Measurements from ENCODE around the gene PREX1. TPM values are rescaled to one million over a fixed set of nuclear protein-coding genes. Genes with fewer than 3 reads are reported as not detected.

The PREX1 gene
- total RNA-seq, 1 donor from 2014 or later = 248 TPM

DNA sequence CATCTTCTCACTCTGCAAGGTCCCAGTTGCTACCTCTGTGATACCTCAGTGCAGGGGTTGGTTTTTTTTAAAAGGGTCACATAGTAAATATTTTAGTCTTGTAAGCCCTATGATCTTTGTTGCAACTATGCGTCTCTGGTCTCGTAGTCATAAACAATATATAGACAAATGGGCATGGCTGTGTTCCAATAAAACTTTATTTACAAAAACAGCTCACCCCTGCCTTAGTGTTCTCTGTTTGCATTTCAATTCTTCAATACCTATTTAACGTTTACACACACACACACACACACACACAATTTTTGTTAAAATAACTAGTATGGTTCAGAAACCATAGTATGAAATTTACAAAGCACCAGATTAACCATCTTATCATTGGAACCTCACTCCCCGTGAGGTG, 216.8 kb downstream of the PREX1 start:
- no peak overlapping the region for H3K4me3 Mint-ChIP-seq (ENCODE audit: unreplicated experiment)
- DNase-seq (ENCODE audit: low spot score) = no peak
- TF ChIP-seq, protein P1, sequence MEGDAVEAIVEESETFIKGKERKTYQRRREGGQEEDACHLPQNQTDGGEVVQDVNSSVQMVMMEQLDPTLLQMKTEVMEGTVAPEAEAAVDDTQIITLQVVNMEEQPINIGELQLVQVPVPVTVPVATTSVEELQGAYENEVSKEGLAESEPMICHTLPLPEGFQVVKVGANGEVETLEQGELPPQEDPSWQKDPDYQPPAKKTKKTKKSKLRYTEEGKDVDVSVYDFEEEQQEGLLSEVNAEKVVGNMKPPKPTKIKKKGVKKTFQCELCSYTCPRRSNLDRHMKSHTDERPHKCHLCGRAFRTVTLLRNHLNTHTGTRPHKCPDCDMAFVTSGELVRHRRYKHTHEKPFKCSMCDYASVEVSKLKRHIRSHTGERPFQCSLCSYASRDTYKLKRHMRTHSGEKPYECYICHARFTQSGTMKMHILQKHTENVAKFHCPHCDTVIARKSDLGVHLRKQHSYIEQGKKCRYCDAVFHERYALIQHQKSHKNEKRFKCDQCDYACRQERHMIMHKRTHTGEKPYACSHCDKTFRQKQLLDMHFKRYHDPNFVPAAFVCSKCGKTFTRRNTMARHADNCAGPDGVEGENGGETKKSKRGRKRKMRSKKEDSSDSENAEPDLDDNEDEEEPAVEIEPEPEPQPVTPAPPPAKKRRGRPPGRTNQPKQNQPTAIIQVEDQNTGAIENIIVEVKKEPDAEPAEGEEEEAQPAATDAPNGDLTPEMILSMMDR (IDR thresholded peaks at IDR 0.05; ENCODE audit: unreplicated experiment) = no peak
- H3K36me3 Mint-ChIP-seq (ENCODE audit: low read depth, unreplicated experiment) = no peaks in the 10 kb centered on the region
- H3K27me3 Mint-ChIP-seq (ENCODE audit: unreplicated experiment) = peaks cover 6% of the 10 kb centered on the region
- H3K27ac Mint-ChIP-seq (ENCODE audit: unreplicated experiment) = no peak overlapping the region
- H3K9me3 Mint-ChIP-seq (ENCODE audit: unreplicated experiment) = no peaks in the 10 kb centered on the region
- H3K4me1 Mint-ChIP-seq (ENCODE audit: unreplicated experiment) = peaks cover 5% of the 10 kb centered on the region

DNA sequence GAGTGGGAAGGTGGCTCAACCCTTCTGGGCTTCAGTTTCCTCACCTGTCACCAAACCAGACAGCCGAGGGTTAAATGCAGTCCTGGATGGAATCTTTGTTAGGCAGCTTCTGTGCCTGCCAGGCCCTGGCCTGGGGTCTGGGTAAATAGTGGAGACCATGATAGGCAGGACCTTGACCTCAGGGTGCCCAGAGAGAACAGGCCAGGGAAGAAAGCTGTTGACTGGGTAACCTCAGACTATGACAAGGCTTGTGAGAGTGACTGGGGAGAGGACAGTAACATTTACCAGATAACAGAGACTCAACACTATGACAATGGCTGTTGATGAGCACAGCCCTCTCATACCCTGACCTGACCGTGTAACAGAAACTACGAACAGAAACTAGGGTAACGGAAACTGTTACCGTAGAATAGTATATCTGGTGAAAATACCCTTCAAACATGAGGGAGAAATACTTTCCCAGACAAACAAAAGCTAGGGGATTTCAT, 218.3 kb downstream of the PREX1 start:
- H3K4me1 Mint-ChIP-seq (ENCODE audit: unreplicated experiment) = peaks cover 5% of the 10 kb centered on the region
- no peak for DNase-seq (ENCODE audit: low spot score)
- TF ChIP-seq, protein P1 (IDR thresholded peaks at IDR 0.05; ENCODE audit: unreplicated experiment) = no peak
- no peak overlapping the region for H3K4me3 Mint-ChIP-seq (ENCODE audit: unreplicated experiment)
- H3K36me3 Mint-ChIP-seq (ENCODE audit: low read depth, unreplicated experiment) = no peaks in the 10 kb centered on the region
- H3K27me3 Mint-ChIP-seq (ENCODE audit: unreplicated experiment) = peaks cover 6% of the 10 kb centered on the region
- H3K9me3 Mint-ChIP-seq (ENCODE audit: unreplicated experiment) = no peaks in the 10 kb centered on the region
- no peak overlapping the region for H3K27ac Mint-ChIP-seq (ENCODE audit: unreplicated experiment)

DNA sequence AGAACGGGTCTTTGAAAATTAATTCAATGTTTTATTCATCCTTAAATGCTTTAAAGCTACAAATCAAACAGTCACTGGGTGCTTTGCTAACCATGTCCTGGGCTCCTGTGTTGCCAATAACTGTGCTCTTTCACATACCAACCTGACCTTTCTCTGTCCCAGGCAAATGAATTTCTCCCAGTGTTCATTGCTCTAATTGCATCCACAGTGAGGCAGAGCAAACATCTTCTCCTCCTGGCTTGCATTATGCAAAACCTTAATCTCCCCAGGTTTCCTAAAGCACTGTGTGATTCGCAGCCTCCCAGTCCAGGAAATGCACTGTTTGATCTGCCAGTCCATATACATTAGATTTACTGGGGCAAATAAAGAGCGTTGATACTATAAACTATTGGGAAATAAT, 219.0 kb downstream of the PREX1 start:
- no peaks in the 10 kb centered on the region for H3K36me3 Mint-ChIP-seq (ENCODE audit: low read depth, unreplicated experiment)
- DNase-seq (ENCODE audit: low spot score) = no peak
- TF ChIP-seq, protein P1 (IDR thresholded peaks at IDR 0.05; ENCODE audit: unreplicated experiment) = no peak
- peaks cover 6% of the 10 kb centered on the region for H3K27me3 Mint-ChIP-seq (ENCODE audit: unreplicated experiment)
- H3K4me1 Mint-ChIP-seq (ENCODE audit: unreplicated experiment) = peaks cover 5% of the 10 kb centered on the region
- H3K9me3 Mint-ChIP-seq (ENCODE audit: unreplicated experiment) = no peaks in the 10 kb centered on the region
- no peak overlapping the region for H3K4me3 Mint-ChIP-seq (ENCODE audit: unreplicated experiment)
- no peak overlapping the region for H3K27ac Mint-ChIP-seq (ENCODE audit: unreplicated experiment)

DNA sequence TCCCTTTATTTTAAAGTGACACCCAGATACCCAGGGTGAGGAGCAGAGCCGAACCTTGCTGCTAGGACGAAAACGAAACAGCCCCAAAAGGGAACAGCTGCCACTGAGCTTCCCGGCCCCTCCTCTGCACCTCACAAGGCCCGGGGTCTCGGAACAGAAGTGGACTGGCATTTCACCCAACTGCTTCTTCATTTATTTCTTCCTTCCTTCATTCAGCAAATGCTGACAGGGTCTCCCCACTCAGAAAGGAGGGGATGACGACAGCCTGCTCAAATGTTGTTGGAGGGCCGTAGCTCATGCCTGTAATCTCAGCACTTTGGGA, 220.3 kb downstream of the PREX1 start:
- Mint-ChIP-seq H3K27ac (ENCODE audit: unreplicated experiment) (no peak overlapping the region), H3K4me3 (ENCODE audit: unreplicated experiment) (no peak overlapping the region), H3K36me3 (ENCODE audit: low read depth, unreplicated experiment) (no peaks in the 10 kb centered on the region), H3K9me3 (ENCODE audit: unreplicated experiment) (no peaks in the 10 kb centered on the region), H3K4me1 (ENCODE audit: unreplicated experiment) (peaks cover 5% of the 10 kb centered on the region), H3K27me3 (ENCODE audit: unreplicated experiment) (peaks cover 6% of the 10 kb centered on the region)
- TF ChIP-seq, protein P1 (IDR thresholded peaks at IDR 0.05; ENCODE audit: unreplicated experiment) = no peak
- no peak for DNase-seq (ENCODE audit: low spot score)

DNA sequence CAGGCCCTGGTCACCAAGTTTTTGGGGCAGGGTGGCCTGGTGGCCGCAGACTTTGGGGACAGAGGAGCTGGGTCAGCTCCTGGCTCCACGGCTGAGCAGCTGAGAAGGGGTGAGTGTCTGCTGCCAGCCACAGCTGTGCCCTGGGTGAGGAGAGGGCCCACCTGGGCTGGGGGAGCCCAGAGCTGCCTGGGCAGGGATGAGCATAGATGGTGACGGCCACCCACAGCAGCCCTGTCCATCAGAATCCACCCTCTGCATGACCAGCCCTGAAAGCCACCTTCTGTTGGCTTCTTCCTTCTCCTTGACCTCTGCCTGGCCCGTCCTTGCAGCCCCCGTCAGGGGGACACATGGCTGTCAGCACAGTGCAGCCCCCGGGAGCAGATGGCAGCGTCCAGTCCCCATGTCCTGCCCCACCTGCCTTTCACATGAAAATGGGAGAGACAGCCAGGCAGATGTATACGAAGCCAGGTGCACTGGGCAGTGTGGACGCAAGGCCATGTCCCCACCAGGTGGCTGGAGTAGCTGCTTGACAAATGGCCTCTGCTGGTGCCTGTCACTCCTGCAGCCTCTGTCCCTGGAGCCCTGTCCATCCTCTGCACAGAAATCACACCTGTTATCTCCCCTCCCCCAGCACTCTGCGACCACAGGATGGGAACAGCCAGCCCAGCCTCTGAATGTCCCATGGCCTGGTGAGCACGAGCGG, 220.8 kb downstream of the PREX1 start:
- no peak overlapping the region for H3K27ac Mint-ChIP-seq (ENCODE audit: unreplicated experiment)
- H3K36me3 Mint-ChIP-seq (ENCODE audit: low read depth, unreplicated experiment) = no peaks in the 10 kb centered on the region
- TF ChIP-seq, protein P1 (IDR thresholded peaks at IDR 0.05; ENCODE audit: unreplicated experiment) = no peak

More for the DNA sequence above, 220.8 kb downstream of the PREX1 start:
- H3K4me1 Mint-ChIP-seq (ENCODE audit: unreplicated experiment) = peaks cover 5% of the 10 kb centered on the region
- H3K4me3 Mint-ChIP-seq (ENCODE audit: unreplicated experiment) = no peak overlapping the region
- DNase-seq (ENCODE audit: low spot score) = no peak
- no peaks in the 10 kb centered on the region for H3K9me3 Mint-ChIP-seq (ENCODE audit: unreplicated experiment)
- peaks cover 6% of the 10 kb centered on the region for H3K27me3 Mint-ChIP-seq (ENCODE audit: unreplicated experiment)
